Measurements from ENCODE around the gene CDC14B.
A peak's percentile ranks its signal among the peaks of the same experiment; 100 is the strongest.

The CDC14B gene

DNA sequence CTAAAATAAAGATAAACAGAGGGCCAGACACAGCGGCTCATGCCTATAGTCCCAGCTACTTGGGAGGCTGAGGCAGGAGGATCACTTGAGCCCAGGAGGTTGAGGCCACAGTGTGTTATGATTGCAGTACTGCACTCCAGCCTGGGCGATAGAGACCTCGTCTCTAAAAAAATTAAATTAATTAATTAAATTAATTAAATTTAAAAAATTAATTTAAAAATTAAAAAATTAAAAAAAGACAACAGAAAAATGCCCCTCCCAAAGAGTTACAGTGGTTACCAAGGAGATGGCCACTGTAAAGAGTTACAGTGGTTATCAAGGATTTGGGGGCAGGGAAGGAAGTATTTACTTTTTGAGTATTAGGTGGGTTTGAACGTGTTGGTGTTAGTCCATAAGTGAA lies 38.3 kb downstream of the CDC14B start:
- no peak overlapping the region for H3K9ac ChIP-seq (ENCODE audit: low read length)
- H3K36me3 ChIP-seq (ENCODE audit: insufficient read depth, low read length), result no peaks in the 10 kb centered on the region
- H3K27ac ChIP-seq (ENCODE audit: low read depth, low read length), result no peak overlapping the region
- no peak overlapping the region for H3K4me3 ChIP-seq (ENCODE audit: low read depth in 1 of 2, low read length in 2 of 2)
- H3K4me1 ChIP-seq (ENCODE audit: insufficient read depth, low read length), result no peaks in the 10 kb centered on the region
- H3K27me3 ChIP-seq (ENCODE audit: control insufficient read depth in 1 of 2, insufficient read depth in 2 of 2, low read length in 2 of 2), result no peaks in the 10 kb centered on the region
- H3K9me3 ChIP-seq (ENCODE audit: low read length), result no peaks in the 10 kb centered on the region

GRCh38 chr9:96574931-96575351 lies 44.7 kb downstream of the CDC14B start:
- Histone ChIP-seq H3K27ac (ENCODE audit: low read depth, low read length) (no peak overlapping the region), H3K4me1 (ENCODE audit: insufficient read depth, low read length) (no peaks in the 10 kb centered on the region), H3K36me3 (ENCODE audit: insufficient read depth, low read length) (no peaks in the 10 kb centered on the region), H3K27me3 (ENCODE audit: control insufficient read depth in 1 of 2, insufficient read depth in 2 of 2, low read length in 2 of 2) (no peaks in the 10 kb centered on the region), H3K4me3 (ENCODE audit: low read depth in 1 of 2, low read length in 2 of 2) (no peak overlapping the region), H3K9ac (ENCODE audit: low read length) (no peak overlapping the region), H3K9me3 (ENCODE audit: low read length) (no peaks in the 10 kb centered on the region)

DNA sequence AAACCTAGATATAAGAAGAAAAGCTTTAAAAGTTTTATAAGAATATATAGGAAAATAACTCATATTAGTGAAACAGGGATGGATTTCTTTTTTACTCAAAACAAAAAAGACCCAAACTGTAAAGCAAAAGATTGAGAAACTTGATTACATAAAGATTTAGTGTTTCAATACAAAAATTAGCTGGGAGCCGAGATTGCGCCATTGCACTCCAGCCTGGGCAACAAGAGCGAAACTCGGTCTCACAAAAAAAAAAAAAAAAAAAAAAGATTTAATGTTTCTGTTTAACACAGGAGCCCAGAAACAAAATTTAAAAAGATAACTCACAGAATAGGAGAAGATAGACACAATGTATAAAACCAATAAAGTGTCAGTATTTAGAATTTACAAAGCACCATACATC lies 45.2 kb downstream of the CDC14B start:
- no peaks in the 10 kb centered on the region for H3K27me3 ChIP-seq (ENCODE audit: control insufficient read depth in 1 of 2, insufficient read depth in 2 of 2, low read length in 2 of 2)
- H3K9me3 ChIP-seq (ENCODE audit: low read length), result no peaks in the 10 kb centered on the region
- H3K4me1 ChIP-seq (ENCODE audit: insufficient read depth, low read length), result no peaks in the 10 kb centered on the region
- H3K9ac ChIP-seq (ENCODE audit: low read length), result no peak overlapping the region
- no peak overlapping the region for H3K27ac ChIP-seq (ENCODE audit: low read depth, low read length)
- H3K4me3 ChIP-seq (ENCODE audit: low read depth in 1 of 2, low read length in 2 of 2), result no peak overlapping the region
- no peaks in the 10 kb centered on the region for H3K36me3 ChIP-seq (ENCODE audit: insufficient read depth, low read length)

DNA sequence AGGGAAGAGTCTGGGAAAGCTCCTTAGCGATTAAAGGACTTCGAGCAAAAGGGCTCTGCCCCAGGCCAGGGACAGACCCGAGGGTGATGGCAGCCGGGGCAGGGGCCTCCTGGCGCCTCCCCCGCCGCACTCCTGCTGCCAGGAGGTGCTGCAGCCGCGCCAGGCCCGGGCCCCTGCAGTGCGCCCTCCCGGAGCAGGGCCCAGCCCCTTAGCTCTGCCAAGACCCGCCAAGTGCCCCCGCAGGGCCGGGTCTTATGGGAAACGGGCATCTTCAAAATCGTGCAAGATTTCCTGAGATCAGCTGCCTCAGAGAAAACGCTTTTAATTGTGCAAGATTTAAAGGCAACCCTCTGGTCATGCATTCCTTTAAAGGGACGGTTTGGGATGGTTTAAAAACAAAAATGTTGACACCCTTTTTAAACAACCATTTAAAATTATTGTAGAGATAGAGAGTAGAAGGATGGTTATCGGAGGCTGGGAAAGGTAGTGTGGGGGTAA lies 52.4 kb downstream of the CDC14B start:
- H3K9ac ChIP-seq (ENCODE audit: low read length), result peak overlapping the region; percentile 66
- peaks cover 10% of the 10 kb centered on the region for H3K36me3 ChIP-seq (ENCODE audit: insufficient read depth, low read length)
- no peaks in the 10 kb centered on the region for H3K27me3 ChIP-seq (ENCODE audit: control insufficient read depth in 1 of 2, insufficient read depth in 2 of 2, low read length in 2 of 2)
- H3K27ac ChIP-seq (ENCODE audit: low read depth, low read length), result peak overlapping the region; percentile 77
- H3K4me3 ChIP-seq (ENCODE audit: low read depth in 1 of 2, low read length in 2 of 2), result peak overlapping the region; percentile 80 to 99
- H3K4me1 ChIP-seq (ENCODE audit: insufficient read depth, low read length), result peaks cover 3% of the 10 kb centered on the region
- no peaks in the 10 kb centered on the region for H3K9me3 ChIP-seq (ENCODE audit: low read length)

GRCh38 chr9:96566498-96567202 lies 53.0 kb downstream of the CDC14B start:
- Histone ChIP-seq H3K9ac (ENCODE audit: low read length) (peak overlapping the region; percentile 66), H3K4me3 (ENCODE audit: low read depth in 1 of 2, low read length in 2 of 2) (peak overlapping the region; percentile 80 to 99), H3K27me3 (ENCODE audit: control insufficient read depth in 1 of 2, insufficient read depth in 2 of 2, low read length in 2 of 2) (no peaks in the 10 kb centered on the region), H3K27ac (ENCODE audit: low read depth, low read length) (peak overlapping the region; percentile 77), H3K9me3 (ENCODE audit: low read length) (no peaks in the 10 kb centered on the region), H3K36me3 (ENCODE audit: insufficient read depth, low read length) (peaks cover 15% of the 10 kb centered on the region), H3K4me1 (ENCODE audit: insufficient read depth, low read length) (peaks cover 3% of the 10 kb centered on the region)

DNA sequence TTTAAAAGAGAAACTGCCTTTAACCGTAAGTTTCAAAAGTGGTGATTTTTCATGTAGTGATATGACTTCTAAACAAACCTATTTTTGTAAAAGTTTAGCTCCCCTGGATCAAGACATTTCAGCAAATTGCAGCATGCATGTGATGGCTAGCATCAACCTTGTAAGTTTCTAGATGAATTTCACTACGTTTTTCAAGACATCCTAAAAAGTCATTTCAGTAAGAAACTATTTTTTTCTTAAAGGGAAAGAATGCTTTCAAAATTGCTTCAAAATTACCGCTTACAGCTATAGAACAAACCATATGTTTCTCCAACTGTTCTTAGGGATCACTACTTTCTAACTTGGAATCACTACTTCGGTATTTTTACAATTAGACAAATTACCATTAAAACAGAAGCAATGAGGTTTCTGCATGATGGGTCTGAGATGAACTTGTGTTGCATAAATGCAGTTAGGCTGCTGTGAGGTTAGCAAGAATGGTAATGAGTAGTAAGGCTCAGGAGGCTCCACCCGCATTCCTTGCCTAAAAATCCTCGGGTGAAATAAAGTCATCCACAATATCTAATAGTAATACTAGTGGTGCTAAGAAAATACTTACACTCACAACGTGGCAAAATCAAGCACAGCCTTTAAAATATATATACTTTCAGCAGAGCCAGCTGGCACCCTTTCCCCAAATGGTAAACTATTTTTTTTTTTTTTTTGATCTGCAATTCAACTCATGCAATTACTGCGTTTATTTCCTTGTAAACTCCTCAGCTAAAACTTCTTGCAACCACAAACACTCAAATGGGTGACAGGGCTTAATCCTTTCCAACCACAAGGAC lies 53.8 kb downstream of the CDC14B start:
- Histone ChIP-seq H3K27ac (ENCODE audit: low read depth, low read length) (peak overlapping the region; percentile 77), H3K4me3 (ENCODE audit: low read depth in 1 of 2, low read length in 2 of 2) (peak overlapping the region; percentile 80 to 99), H3K9ac (ENCODE audit: low read length) (peak overlapping the region; percentile 23)

DNA sequence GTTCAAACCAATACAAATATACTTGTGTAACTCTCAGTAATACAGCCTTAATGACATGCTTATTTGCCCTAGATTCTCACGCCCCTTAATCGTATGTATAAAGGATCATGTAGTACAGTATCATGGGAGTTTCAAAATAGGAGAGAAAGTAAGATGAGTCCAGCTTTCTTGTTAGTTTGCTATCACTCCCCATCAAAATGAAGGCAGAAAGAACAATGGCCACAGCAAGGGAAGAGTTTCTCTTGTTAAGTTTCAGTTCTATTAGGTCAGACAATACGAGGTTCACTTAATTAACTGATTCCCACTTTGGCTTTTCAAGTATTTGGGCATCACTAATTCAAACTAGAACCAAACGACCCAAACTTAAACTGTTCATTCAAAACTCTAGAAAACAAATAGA lies 55.4 kb downstream of the CDC14B start:
- Histone ChIP-seq H3K36me3 (ENCODE audit: insufficient read depth, low read length) (peaks cover 15% of the 10 kb centered on the region), H3K9ac (ENCODE audit: low read length) (no peak overlapping the region), H3K27me3 (ENCODE audit: control insufficient read depth in 1 of 2, insufficient read depth in 2 of 2, low read length in 2 of 2) (no peaks in the 10 kb centered on the region), H3K4me1 (ENCODE audit: insufficient read depth, low read length) (peaks cover 3% of the 10 kb centered on the region), H3K4me3 (ENCODE audit: low read depth in 1 of 2, low read length in 2 of 2) (no peak overlapping the region), H3K9me3 (ENCODE audit: low read length) (no peaks in the 10 kb centered on the region), H3K27ac (ENCODE audit: low read depth, low read length) (no peak overlapping the region)

More for the DNA sequence above, 53.8 kb downstream of the CDC14B start:
- Histone ChIP-seq H3K9me3 (ENCODE audit: low read length) (no peaks in the 10 kb centered on the region), H3K27me3 (ENCODE audit: control insufficient read depth in 1 of 2, insufficient read depth in 2 of 2, low read length in 2 of 2) (no peaks in the 10 kb centered on the region), H3K4me1 (ENCODE audit: insufficient read depth, low read length) (peaks cover 3% of the 10 kb centered on the region), H3K36me3 (ENCODE audit: insufficient read depth, low read length) (peaks cover 15% of the 10 kb centered on the region)

DNA sequence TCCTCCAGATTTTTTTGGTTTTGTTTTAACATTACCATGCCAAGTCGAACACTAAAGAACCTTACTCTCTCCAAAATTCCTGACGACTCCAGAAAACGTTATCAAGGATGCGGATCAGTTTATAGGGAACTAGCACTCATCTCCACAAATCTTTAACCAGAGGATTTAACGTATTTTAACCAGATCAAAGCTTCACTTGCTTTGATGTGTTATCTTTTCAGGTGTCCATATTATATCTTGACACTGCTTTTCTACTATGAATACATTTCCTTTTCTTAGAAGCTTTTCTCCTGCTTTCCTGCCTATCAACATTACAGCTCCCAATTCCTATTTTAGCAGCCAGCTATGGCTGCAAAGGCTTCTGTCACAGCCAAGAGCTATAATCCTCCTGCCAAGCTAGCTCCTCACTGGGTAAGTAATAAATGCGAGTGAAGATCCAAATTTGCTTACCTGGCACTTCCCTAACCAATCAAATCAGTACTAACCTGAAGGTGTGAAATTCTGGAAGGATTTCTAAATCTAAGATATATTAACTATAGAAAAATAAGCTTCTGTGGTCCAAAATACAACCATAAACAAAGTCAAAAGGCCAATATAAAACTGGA lies 60.2 kb downstream of the CDC14B start:
- Histone ChIP-seq H3K36me3 (ENCODE audit: insufficient read depth, low read length) (peaks cover 15% of the 10 kb centered on the region), H3K9ac (ENCODE audit: low read length) (no peak overlapping the region), H3K4me1 (ENCODE audit: insufficient read depth, low read length) (no peaks in the 10 kb centered on the region), H3K27ac (ENCODE audit: low read depth, low read length) (no peak overlapping the region), H3K27me3 (ENCODE audit: control insufficient read depth in 1 of 2, insufficient read depth in 2 of 2, low read length in 2 of 2) (no peaks in the 10 kb centered on the region), H3K4me3 (ENCODE audit: low read depth in 1 of 2, low read length in 2 of 2) (no peak overlapping the region), H3K9me3 (ENCODE audit: low read length) (no peaks in the 10 kb centered on the region)

- Histone ChIP-seq H3K9ac (ENCODE audit: low read length) (no peak overlapping the region), H3K4me3 (ENCODE audit: low read depth in 1 of 2, low read length in 2 of 2) (no peak overlapping the region), H3K27ac (ENCODE audit: low read depth, low read length) (no peak overlapping the region), H3K27me3 (ENCODE audit: control insufficient read depth in 1 of 2, insufficient read depth in 2 of 2, low read length in 2 of 2) (no peaks in the 10 kb centered on the region), H3K9me3 (ENCODE audit: low read length) (no peaks in the 10 kb centered on the region), H3K36me3 (ENCODE audit: insufficient read depth, low read length) (peaks cover 11% of the 10 kb centered on the region), H3K4me1 (ENCODE audit: insufficient read depth, low read length) (no peaks in the 10 kb centered on the region)
Observed at GRCh38 chr9:96557921-96558320, 61.7 kb downstream of the CDC14B start.

- Histone ChIP-seq H3K27ac (ENCODE audit: low read depth, low read length) (no peak overlapping the region), H3K9me3 (ENCODE audit: low read length) (no peaks in the 10 kb centered on the region), H3K4me1 (ENCODE audit: insufficient read depth, low read length) (no peaks in the 10 kb centered on the region), H3K4me3 (ENCODE audit: low read depth in 1 of 2, low read length in 2 of 2) (no peak overlapping the region), H3K36me3 (ENCODE audit: insufficient read depth, low read length) (peaks cover under 1% of the 10 kb centered on the region), H3K27me3 (ENCODE audit: control insufficient read depth in 1 of 2, insufficient read depth in 2 of 2, low read length in 2 of 2) (no peaks in the 10 kb centered on the region), H3K9ac (ENCODE audit: low read length) (no peak overlapping the region)
Observed at GRCh38 chr9:96556701-96557461, 62.8 kb downstream of the CDC14B start.

All from muscle layer of colon (tissue), 2 donors.